ENCODE results near the gene MS4A5. TPM values are rescaled to one million over a fixed set of nuclear protein-coding genes. Genes with fewer than 3 reads are reported as not detected.

Gene MS4A5
- total and polyA plus RNA-seq, 10 of the 15 experiments (the other 5 are each of a cell fraction or from before 2014, with no cell fraction given), result not detected

- SMC1A ChIA-PET (ENCODE audit: uncharacterized antibody, unreplicated experiment), result interaction anchor here (1.3 kb wide), 1 partner anchor 11 kb away, joined by 3 read pairs; no protein-coding TSS in a partner anchor
- DNase-seq (ENCODE audit: low read depth, low spot score), result no peak
- Histone ChIP-seq H3K9ac (ENCODE audit: control insufficient read depth, insufficient read depth, low read length) (no peak overlapping the region), H4K20me1 (ENCODE audit: control insufficient read depth, insufficient read depth) (no peaks in the 10 kb centered on the region), H3K27me3 (replicated peaks in 1 of 2; ENCODE audit: control insufficient read depth in 2 of 2, insufficient read depth in 2 of 2, low read length in 1 of 2) (no peaks in the 10 kb centered on the region), H3K36me3 (ENCODE audit: control insufficient read depth in 2 of 2, insufficient read depth in 2 of 2, low read length in 1 of 2) (no peaks in the 10 kb centered on the region), H3K9me3 (replicated peaks; ENCODE audit: control insufficient read depth, insufficient read depth, low read length) (peaks cover 3% of the 10 kb centered on the region; the same call in 2 of the 3 replicates), H3K27ac (ENCODE audit: control insufficient read depth, insufficient read depth) (no peak overlapping the region), H3K4me3 (no peak overlapping the region), H3K4me1 (ENCODE audit: control insufficient read depth, insufficient read depth, low read length) (peaks cover 23% of the 10 kb centered on the region), H2AFZ (ENCODE audit: control insufficient read depth, low read depth, low read length) (no peak overlapping the region), H3K79me2 (ENCODE audit: control insufficient read depth, insufficient read depth, low read length) (no peaks in the 10 kb centered on the region), H3K4me2 (ENCODE audit: control insufficient read depth, insufficient read depth) (no peak overlapping the region)
- POLR2A ChIA-PET, result no interaction called here
- FAIRE-seq, result no peak
- 96% methylated on average over 7 of the region's 7 CpGs for WGBS (ENCODE audit: insufficient coverage, insufficient replicate concordance, low lambda C conversion rate, missing lambda C conversion rate)
- in situ Hi-C loops (cut with MboI) (no loop called here), intact Hi-C loops (cut with micrococcal nuclease; ENCODE audit: unreplicated experiment) (no loop called here)
- no peak for TF ChIP-seq SKIL (IDR thresholded peaks at IDR 0.05; ENCODE audit: low read depth, poor library complexity, severe bottlenecking)
- no peak for TF ChIP-seq PAX8 (IDR thresholded peaks at IDR 0.05)
- TF ChIP-seq SIN3A (IDR thresholded peaks at IDR 0.05; ENCODE audit: low read depth, low read length), result no peak
- TF ChIP-seq ZBTB4 (CRISPR knock-in tag; IDR thresholded peaks at IDR 0.05), result no peak
- no peak for TF ChIP-seq SRF (IDR thresholded peaks at IDR 0.05; ENCODE audit: low read depth in 2 of 2, low read length in 2 of 2)
- TF ChIP-seq ZNF24 (IDR thresholded peaks at IDR 0.05), result no peak
- no peak for TF ChIP-seq PKNOX1 (IDR thresholded peaks at IDR 0.05)
- no peak for ATAC-seq
- no TSS peak for BruUV-seq (replicated peaks)
- RAD21 ChIA-PET (ENCODE audit: unreplicated experiment), result interaction anchor here (0.9 to 1.2 kb wide), 2 partner anchors 31 to 62 kb away, joined by 3 read pairs; no protein-coding TSS in a partner anchor
- CTCF ChIA-PET, result no interaction called here
These were observed 34.5 kb upstream of the MS4A5 start for GRCh38 chr11:60394666-60395380.

All from GM12878 (cell line).